ENCODE results near the gene SMOC2. TPM values are rescaled to one million over a fixed set of nuclear protein-coding genes. Genes with fewer than 3 reads are reported as not detected.
A peak's percentile ranks its signal among the peaks of the same experiment; 100 is the strongest.

Gene SMOC2
- total RNA-seq, 1 donor from 2014 or later = 14.4 TPM

- H3K36me3 ChIP-seq = no peaks in the 10 kb centered on the region
- intact Hi-C loops (cut with micrococcal nuclease) = no loop called here
- peaks cover 30% of the 10 kb centered on the region for H3K4me1 ChIP-seq
- no peaks in the 10 kb centered on the region for H3K27me3 ChIP-seq (ENCODE audit: low read depth)
- TF ChIP-seq, protein P1, sequence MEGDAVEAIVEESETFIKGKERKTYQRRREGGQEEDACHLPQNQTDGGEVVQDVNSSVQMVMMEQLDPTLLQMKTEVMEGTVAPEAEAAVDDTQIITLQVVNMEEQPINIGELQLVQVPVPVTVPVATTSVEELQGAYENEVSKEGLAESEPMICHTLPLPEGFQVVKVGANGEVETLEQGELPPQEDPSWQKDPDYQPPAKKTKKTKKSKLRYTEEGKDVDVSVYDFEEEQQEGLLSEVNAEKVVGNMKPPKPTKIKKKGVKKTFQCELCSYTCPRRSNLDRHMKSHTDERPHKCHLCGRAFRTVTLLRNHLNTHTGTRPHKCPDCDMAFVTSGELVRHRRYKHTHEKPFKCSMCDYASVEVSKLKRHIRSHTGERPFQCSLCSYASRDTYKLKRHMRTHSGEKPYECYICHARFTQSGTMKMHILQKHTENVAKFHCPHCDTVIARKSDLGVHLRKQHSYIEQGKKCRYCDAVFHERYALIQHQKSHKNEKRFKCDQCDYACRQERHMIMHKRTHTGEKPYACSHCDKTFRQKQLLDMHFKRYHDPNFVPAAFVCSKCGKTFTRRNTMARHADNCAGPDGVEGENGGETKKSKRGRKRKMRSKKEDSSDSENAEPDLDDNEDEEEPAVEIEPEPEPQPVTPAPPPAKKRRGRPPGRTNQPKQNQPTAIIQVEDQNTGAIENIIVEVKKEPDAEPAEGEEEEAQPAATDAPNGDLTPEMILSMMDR (IDR thresholded peaks at IDR 0.05; ENCODE audit: borderline replicate concordance) = no peak
- H3K9me3 ChIP-seq (replicated peaks) = no peaks in the 10 kb centered on the region
- H3K4me3 ChIP-seq = no peak overlapping the region
- DNase-seq = no peak
- H3K27ac ChIP-seq (replicated peaks) = peak overlapping the region; percentile 57
These were observed 197.7 kb downstream of the SMOC2 start for GRCh38 chr6:168638468-168639271.

GRCh38 chr6:168640181-168640580 lies 199.2 kb downstream of the SMOC2 start:
- Histone ChIP-seq H3K27ac (replicated peaks) (peak overlapping the region; percentile 29), H3K36me3 (no peaks in the 10 kb centered on the region), H3K4me3 (no peak overlapping the region), H3K4me1 (peaks cover 30% of the 10 kb centered on the region), H3K9me3 (replicated peaks) (no peaks in the 10 kb centered on the region), H3K27me3 (ENCODE audit: low read depth) (peaks cover under 1% of the 10 kb centered on the region)
- no peak for DNase-seq
- TF ChIP-seq, protein P1 (IDR thresholded peaks at IDR 0.05; ENCODE audit: borderline replicate concordance) = no peak
- intact Hi-C loops (cut with micrococcal nuclease) = no loop called here

GRCh38 chr6:168640768-168641167 lies 199.8 kb downstream of the SMOC2 start:
- H3K36me3 ChIP-seq = no peaks in the 10 kb centered on the region
- no peaks in the 10 kb centered on the region for H3K9me3 ChIP-seq (replicated peaks)
- peak overlapping the region; percentile 29 for H3K27ac ChIP-seq (replicated peaks)
- no peak for DNase-seq
- TF ChIP-seq, protein P1 (IDR thresholded peaks at IDR 0.05; ENCODE audit: borderline replicate concordance) = no peak
- intact Hi-C loops (cut with micrococcal nuclease) = no loop called here
- H3K4me1 ChIP-seq = peaks cover 30% of the 10 kb centered on the region
- H3K4me3 ChIP-seq = no peak overlapping the region
- peaks cover 6% of the 10 kb centered on the region for H3K27me3 ChIP-seq (ENCODE audit: low read depth)

- TF ChIP-seq, protein P1 (IDR thresholded peaks at IDR 0.05; ENCODE audit: borderline replicate concordance) = no peak
- peaks cover 24% of the 10 kb centered on the region for H3K4me1 ChIP-seq
- no peaks in the 10 kb centered on the region for H3K36me3 ChIP-seq
- intact Hi-C loops (cut with micrococcal nuclease) = no loop called here
- H3K27me3 ChIP-seq (ENCODE audit: low read depth) = peaks cover 13% of the 10 kb centered on the region
- H3K27ac ChIP-seq (replicated peaks) = no peak overlapping the region
- no peak overlapping the region for H3K4me3 ChIP-seq
- no peaks in the 10 kb centered on the region for H3K9me3 ChIP-seq (replicated peaks)
- no peak for DNase-seq
These were observed 200.5 kb downstream of the SMOC2 start for GRCh38 chr6:168641446-168641845.

DNA sequence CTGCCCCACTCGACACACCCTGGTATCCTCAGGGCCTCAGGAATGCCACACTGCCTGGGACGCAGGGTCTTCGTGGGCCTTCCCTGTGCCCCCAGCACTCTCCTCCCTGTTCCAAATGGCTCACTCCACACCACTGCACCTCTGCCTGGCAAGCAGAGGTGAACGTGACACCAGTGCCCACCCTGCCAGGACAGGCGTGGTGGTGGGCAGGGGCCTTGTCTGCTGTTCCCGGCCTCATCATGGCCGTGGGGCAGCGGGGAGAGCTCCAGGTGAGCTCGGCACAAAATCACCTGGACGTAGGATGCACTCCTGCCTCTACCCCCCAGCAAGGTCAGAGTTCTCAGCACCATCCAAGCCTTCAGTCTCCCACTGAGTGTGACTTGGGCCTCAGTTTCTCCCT lies 202.4 kb downstream of the SMOC2 start:
- peaks cover 28% of the 10 kb centered on the region for H3K27me3 ChIP-seq (ENCODE audit: low read depth)
- no peak overlapping the region for H3K27ac ChIP-seq (replicated peaks)
- no peaks in the 10 kb centered on the region for H3K36me3 ChIP-seq
- DNase-seq = no peak
- H3K9me3 ChIP-seq (replicated peaks) = no peaks in the 10 kb centered on the region
- no peak overlapping the region for H3K4me3 ChIP-seq
- H3K4me1 ChIP-seq = peaks cover 16% of the 10 kb centered on the region
- intact Hi-C loops (cut with micrococcal nuclease) = no loop called here
- TF ChIP-seq, protein P1 (IDR thresholded peaks at IDR 0.05; ENCODE audit: borderline replicate concordance) = no peak
